HG02884 (cell line): Measurements from ENCODE around the gene CCDC124.
"Not testable (repeated sequence)": the region's sequence is repeated elsewhere in the genome, so short reads cannot be mapped to it uniquely, and the experiment has no call there.

Experiments
- ATAC-seq: cut with Tn5 transposase; IDR thresholded peaks from one replicate; pipeline ENCODE4 v1.9.1; 2021; ENCODE audit warnings: mild to moderate bottlenecking, moderate library complexity; ENCODE audit not compliant: unreplicated experiment

The CCDC124 gene, protein sequence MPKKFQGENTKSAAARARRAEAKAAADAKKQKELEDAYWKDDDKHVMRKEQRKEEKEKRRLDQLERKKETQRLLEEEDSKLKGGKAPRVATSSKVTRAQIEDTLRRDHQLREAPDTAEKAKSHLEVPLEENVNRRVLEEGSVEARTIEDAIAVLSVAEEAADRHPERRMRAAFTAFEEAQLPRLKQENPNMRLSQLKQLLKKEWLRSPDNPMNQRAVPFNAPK

GRCh38 chr19:17932485-17933338 lies at the start of gene CCDC124:
TSS of gene CCDC124 (plus strand) at chr19:17933015. CDS start at chr19:17936421, 3,406 bp downstream.
- ATAC-seq: peak; percentile 71

- no peak for ATAC-seq
These were observed 49.0 kb upstream of the CCDC124 start for GRCh38 chr19:17883627-17884410.

DNA sequence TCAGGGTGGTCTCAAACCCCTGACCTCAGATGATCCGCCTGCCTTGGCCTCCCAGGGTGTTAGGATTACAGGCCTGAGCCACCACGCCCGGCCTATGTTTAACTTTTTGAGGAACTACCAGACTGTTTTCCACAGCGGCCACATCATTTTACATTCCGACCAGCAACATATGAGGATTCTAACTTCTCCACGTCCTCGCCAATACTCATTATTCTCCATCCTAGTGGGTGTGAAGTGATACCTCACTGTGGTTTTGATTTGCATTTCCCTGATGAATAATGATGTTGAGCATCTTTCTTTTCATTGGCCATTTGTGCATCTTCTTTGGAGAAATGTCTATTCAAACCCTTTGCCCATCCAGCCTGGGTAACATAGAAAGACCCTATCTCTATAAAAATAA lies 46.3 kb upstream of the CCDC124 start:
- ATAC-seq: no peak

DNA sequence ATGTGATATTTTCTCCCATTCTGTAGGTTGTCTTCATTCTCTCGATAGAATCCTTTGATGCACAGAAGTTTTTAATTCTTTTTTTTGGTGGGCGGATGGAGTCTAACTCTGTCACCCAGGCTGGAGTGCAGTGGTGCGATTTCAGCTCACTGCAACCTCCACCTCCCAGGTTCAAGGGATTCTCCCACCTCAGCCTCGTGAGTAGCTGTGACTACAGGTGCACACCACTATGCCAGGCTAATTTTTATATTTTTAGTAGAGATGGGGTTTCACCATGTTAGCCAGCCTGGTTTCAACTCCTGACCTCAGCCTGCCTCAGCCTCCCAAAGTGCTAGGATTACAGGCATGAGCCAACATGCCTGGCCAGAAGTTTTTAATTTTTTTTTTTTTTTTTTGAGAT lies 45.6 kb upstream of the CCDC124 start:
- not testable (repeated sequence) for ATAC-seq

DNA sequence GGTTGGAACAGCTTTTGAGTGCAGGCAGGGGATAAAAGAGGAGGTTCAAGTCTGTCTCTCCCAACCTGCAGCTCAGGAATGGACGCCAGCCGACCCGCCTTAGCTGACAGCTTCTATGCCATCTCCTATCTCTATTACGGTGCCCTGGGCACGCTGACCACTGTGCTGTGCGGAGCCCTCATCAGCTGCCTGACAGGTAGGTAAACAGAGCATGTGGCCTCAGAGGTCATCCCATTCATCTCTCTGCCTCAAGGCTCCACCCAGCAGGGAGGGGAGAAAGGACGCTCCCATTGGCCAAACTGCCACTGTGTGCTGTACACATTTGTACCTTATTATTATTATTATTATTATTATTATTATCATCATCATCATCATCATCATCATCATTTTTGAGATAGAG lies 44.6 kb upstream of the CCDC124 start:
- ATAC-seq: no peak

DNA sequence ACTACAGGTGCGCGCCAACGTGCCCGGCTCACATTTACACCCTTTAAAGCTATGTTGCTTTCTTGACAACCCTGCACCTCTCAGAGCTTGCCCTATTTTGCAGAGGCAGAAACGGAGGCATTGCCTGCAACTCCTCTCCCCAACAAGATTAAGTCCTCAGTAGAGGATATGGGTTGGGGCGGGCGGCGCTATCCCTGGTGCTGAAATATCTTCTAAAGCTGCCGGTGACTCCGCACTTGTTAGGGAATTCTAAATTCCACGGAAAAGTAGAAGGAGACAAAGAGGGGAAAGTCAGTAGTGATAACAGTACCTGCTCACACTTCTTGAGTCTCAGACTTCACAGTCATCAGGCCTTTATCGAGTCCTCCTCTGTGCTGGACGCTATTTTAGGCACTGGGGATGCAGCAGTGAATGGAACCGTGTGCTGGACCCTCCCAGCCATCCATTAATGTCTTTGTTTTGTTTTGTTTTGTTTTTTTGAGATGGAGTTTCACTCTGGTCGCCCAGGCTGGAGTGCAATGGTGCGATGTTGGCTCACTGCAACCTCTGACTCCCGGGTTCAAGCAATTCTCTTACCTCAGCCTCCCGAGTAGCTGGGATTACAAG lies 43.1 kb upstream of the CCDC124 start:
- ATAC-seq: no peak

- no peak for ATAC-seq
These were observed 39.0 kb upstream of the CCDC124 start for GRCh38 chr19:17893766-17894165.

- ATAC-seq: no peak
These were observed 30.1 kb upstream of the CCDC124 start for GRCh38 chr19:17902701-17903100.

- ATAC-seq: no peak
These were observed 24.6 kb upstream of the CCDC124 start for GRCh38 chr19:17908244-17908643.

DNA sequence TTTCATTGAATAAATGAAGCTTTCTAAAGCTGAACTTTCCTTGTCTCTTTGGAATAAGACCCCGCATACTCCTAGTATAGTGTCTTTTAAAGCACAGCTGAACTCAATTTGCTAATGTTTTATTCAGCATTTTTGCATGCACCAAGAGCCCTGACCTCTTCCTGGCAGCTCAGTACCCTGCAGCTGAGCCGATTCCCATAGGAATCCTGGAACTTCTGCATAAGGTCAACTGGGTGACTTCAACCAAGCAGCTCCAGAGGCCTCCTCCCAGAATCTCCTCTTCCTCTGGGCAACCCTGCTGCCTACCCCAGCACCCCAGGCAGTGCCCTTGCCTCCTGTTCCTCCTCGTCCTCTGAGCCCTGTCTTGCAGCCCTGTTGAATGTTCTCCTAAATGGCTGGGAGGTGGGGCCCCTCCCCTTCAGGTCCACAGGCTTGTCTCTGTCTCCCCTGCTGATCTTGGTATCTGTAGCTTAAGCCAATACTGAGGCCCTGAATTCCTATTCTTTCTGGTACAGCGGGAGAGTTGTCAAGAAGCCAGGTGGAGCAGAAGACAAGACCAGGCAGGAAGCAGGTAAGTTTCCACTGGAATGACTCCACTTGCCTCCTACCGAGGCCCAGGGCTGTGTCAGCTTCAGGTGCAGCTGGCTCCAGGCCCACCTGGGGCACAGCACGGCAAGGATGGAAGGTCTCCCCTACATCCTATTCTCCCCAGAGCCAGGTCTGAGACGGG lies 23.6 kb upstream of the CCDC124 start:
- ATAC-seq: no peak

- ATAC-seq: no peak
These were observed 21.9 kb upstream of the CCDC124 start for GRCh38 chr19:17910791-17911360.

DNA sequence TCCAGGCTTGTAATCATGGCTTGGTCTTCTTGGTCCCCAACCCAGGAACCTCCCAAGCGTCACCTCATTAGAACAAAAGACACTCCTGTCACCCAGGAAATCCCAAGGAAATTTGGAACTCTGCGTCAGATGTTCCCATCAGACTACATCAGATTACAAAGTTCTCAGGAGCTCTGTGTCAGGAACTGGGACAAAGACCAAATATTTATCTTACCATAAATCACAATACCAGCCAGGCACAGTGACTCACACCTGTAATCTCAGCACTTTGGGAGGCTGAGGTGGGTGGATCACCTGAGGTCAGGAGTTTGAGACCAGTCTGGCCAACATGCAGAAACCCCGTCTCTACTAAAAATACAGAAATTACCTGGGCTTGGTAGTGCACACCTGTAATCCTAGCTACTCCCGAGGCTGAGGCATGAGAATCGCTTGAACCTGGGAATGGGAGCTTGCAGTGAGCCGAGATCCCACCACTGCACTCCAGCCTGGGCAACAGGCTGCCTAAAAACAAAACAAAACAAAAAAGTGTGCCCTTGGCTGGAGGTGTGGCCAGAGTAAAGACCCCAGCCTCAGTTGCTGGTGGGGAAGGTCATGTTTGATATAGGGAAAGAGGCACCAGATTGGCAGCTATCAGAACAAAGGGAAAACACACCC lies 16.7 kb upstream of the CCDC124 start:
- ATAC-seq: no peak

GRCh38 chr19:17918151-17918550 lies 14.7 kb upstream of the CCDC124 start:
- ATAC-seq: not testable (repeated sequence)

- not testable (repeated sequence) for ATAC-seq
These were observed 13.7 kb upstream of the CCDC124 start for GRCh38 chr19:17919122-17919521.

- no peak for ATAC-seq
These were observed 12.3 kb upstream of the CCDC124 start for GRCh38 chr19:17920527-17920926.

DNA sequence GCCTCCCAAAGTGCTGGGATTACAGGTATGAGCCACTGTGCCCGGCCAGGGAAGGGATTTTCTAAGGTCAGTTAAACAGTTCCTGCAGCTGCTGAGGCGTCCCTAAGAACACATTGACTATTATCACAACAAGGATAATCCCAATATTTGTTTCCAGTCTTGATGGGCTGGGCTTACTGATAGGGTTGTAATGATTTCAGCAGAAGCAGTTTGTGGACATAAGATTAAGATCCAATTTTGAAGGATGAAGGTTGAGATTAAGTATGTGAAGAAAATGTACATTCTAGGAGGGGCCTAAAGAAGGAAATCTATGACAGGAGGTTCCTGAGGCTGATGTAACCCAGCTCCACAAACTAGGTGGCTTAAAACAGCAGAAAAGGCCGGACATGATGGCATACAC lies 10.7 kb upstream of the CCDC124 start:
- ATAC-seq: no peak

DNA sequence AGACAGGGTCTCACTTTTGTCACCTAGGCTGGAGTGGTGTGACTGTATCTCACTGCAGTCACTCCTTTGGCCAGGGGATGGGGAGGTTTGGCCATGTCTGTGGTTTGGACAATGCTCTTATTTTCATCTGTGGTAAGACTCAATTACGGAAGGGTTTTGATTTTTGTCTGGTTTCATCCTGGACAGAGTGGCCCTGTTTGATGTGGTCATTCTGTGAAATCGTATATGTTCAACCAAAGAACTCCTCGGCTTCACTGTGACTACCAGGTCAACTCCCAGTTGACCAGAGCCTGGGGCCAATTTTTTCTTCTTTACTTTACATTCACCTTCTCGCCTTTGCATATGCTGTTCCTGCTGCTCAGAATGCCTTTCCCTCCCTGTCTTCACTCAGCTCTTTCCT lies 6.8 kb upstream of the CCDC124 start:
- no peak for ATAC-seq

- ATAC-seq: no peak
These were observed 3.8 kb upstream of the CCDC124 start for GRCh38 chr19:17929056-17929455.

GRCh38 chr19:17931532-17932191 lies 1.2 kb upstream of the CCDC124 start:
- no peak for ATAC-seq
